Skeletal muscle tissue (tissue), 4 donors: ENCODE data around the gene MDN1. TPM values are rescaled to one million over a fixed set of nuclear protein-coding genes. Genes with fewer than 3 reads are reported as not detected.

Source experiments
- H3K27ac ChIP-seq: one replicate; pipeline ENCODE4 v1.7.0; 2013; ENCODE audit warnings: mild to moderate bottlenecking, low read depth, low read length, inconsistent platforms
- H3K27me3 ChIP-seq, 3 donors: one replicate each; pipeline ENCODE4 v1.7.0; 2013; ENCODE audit warnings: low read length in 3 of 3; ENCODE audit not compliant: control insufficient read depth in 3 of 3, insufficient read depth in 3 of 3
- H3K36me3 ChIP-seq, 3 donors: one replicate each; pipeline ENCODE4 v1.7.0; 2013; ENCODE audit warnings: low read length in 3 of 3; ENCODE audit not compliant: control insufficient read depth in 3 of 3, insufficient read depth in 3 of 3
- H3K4me1 ChIP-seq, 3 donors: one replicate each; pipeline ENCODE4 v1.7.0; 2013; ENCODE audit warnings: low read length in 3 of 3, mild to moderate bottlenecking in 3 of 3; ENCODE audit not compliant: control insufficient read depth in 3 of 3, insufficient read depth in 3 of 3
- H3K4me3 ChIP-seq, 3 donors: one replicate each; pipeline ENCODE4 v1.7.0; 2013; ENCODE audit warnings: low read length in 3 of 3
- H3K9ac ChIP-seq, 3 donors: one replicate each; pipeline ENCODE4 v1.7.0; 2013; ENCODE audit warnings: low read length in 3 of 3, mild to moderate bottlenecking in 3 of 3, moderate library complexity in 2 of 3, low read depth in 1 of 3
- H3K9me3 ChIP-seq, 3 donors: one replicate each; pipeline ENCODE4 v1.7.0; 2013; ENCODE audit warnings: low read length in 3 of 3; ENCODE audit not compliant: control insufficient read depth in 3 of 3
- total RNA-seq: library from RNA; depleted of rRNA; stranded (reverse); fragments of >200 nt; gene quantifications from one replicate; pipeline ENCODE4 v1.2.3, GENCODE V29; 2014
- donor health status: Osteomylitis.

Gene MDN1
- total RNA-seq, 1 donor from 2014 or later: 30.8 TPM

GRCh38 chr6:89776583-89777233 lies 42.9 kb downstream of the MDN1 start:
- H3K36me3 ChIP-seq: peaks cover 12 to 44% (median 32%) of the 10 kb centered on the region in 3 donors
- H3K4me3 ChIP-seq: no peak overlapping the region
- no peaks in the 10 kb centered on the region for H3K27me3 ChIP-seq
- no peaks in the 10 kb centered on the region for H3K4me1 ChIP-seq
- no peak overlapping the region for H3K9ac ChIP-seq
- H3K27ac ChIP-seq: no peak overlapping the region
- H3K9me3 ChIP-seq: no peaks in the 10 kb centered on the region

- Histone ChIP-seq H3K9me3 (no peaks in the 10 kb centered on the region), H3K27ac (no peak overlapping the region), H3K4me1 (no peaks in the 10 kb centered on the region), H3K36me3 (peaks cover 15 to 49% (median 36%) of the 10 kb centered on the region in 3 donors), H3K9ac (no peak overlapping the region), H3K27me3 (no peaks in the 10 kb centered on the region), H3K4me3 (no peak overlapping the region)
These were observed 44.4 kb downstream of the MDN1 start for GRCh38 chr6:89775150-89775549.

- Histone ChIP-seq H3K4me1 (no peaks in the 10 kb centered on the region), H3K9me3 (no peaks in the 10 kb centered on the region), H3K36me3 (peaks cover 17 to 58% (median 48%) of the 10 kb centered on the region in 3 donors), H3K4me3 (no peak overlapping the region), H3K27ac (no peak overlapping the region), H3K27me3 (no peaks in the 10 kb centered on the region), H3K9ac (no peak overlapping the region)
These were observed 50.0 kb downstream of the MDN1 start for GRCh38 chr6:89769572-89769971.

GRCh38 chr6:89768324-89768723 lies 51.3 kb downstream of the MDN1 start:
- no peak overlapping the region for H3K27ac ChIP-seq
- peaks cover 20 to 54% (median 49%) of the 10 kb centered on the region in 3 donors for H3K36me3 ChIP-seq
- H3K4me1 ChIP-seq: no peaks in the 10 kb centered on the region
- no peak overlapping the region for H3K4me3 ChIP-seq
- H3K9me3 ChIP-seq: no peaks in the 10 kb centered on the region
- no peaks in the 10 kb centered on the region for H3K27me3 ChIP-seq
- H3K9ac ChIP-seq: no peak overlapping the region

- no peak overlapping the region for H3K4me3 ChIP-seq
- H3K9me3 ChIP-seq: no peaks in the 10 kb centered on the region
- H3K4me1 ChIP-seq: no peaks in the 10 kb centered on the region
- H3K9ac ChIP-seq: no peak overlapping the region
- H3K36me3 ChIP-seq: peaks cover 14 to 33% (median 30%) of the 10 kb centered on the region in 3 donors
- no peak overlapping the region for H3K27ac ChIP-seq
- H3K27me3 ChIP-seq: no peaks in the 10 kb centered on the region
These were observed 56.0 kb downstream of the MDN1 start for GRCh38 chr6:89763550-89763949.

- Histone ChIP-seq H3K9me3 (no peaks in the 10 kb centered on the region), H3K4me3 (no peak overlapping the region), H3K36me3 (peaks cover 26 to 60% (median 29%) of the 10 kb centered on the region in 3 donors), H3K27ac (no peak overlapping the region), H3K4me1 (no peaks in the 10 kb centered on the region), H3K27me3 (no peaks in the 10 kb centered on the region), H3K9ac (no peak overlapping the region)
These were observed 60.8 kb downstream of the MDN1 start for GRCh38 chr6:89758830-89759229.

- Histone ChIP-seq H3K9me3 (no peaks in the 10 kb centered on the region), H3K36me3 (peaks cover 32 to 62% (median 57%) of the 10 kb centered on the region in 3 donors), H3K4me3 (no peak overlapping the region), H3K27me3 (no peaks in the 10 kb centered on the region), H3K27ac (no peak overlapping the region), H3K4me1 (no peaks in the 10 kb centered on the region), H3K9ac (no peak overlapping the region)
These were observed 69.3 kb downstream of the MDN1 start for GRCh38 chr6:89750338-89750737.

- Histone ChIP-seq H3K36me3 (peaks cover 35 to 61% (median 57%) of the 10 kb centered on the region in 3 donors), H3K4me3 (no peak overlapping the region), H3K9me3 (no peaks in the 10 kb centered on the region), H3K27me3 (no peaks in the 10 kb centered on the region), H3K27ac (no peak overlapping the region), H3K9ac (no peak overlapping the region), H3K4me1 (no peaks in the 10 kb centered on the region)
These were observed 69.7 kb downstream of the MDN1 start for GRCh38 chr6:89749918-89750317.

- Histone ChIP-seq H3K9me3 (no peaks in the 10 kb centered on the region), H3K36me3 (peaks cover 40 to 63% (median 53%) of the 10 kb centered on the region in 3 donors), H3K4me3 (no peak overlapping the region), H3K4me1 (no peaks in the 10 kb centered on the region), H3K27me3 (no peaks in the 10 kb centered on the region), H3K9ac (no peak overlapping the region), H3K27ac (no peak overlapping the region)
These were observed 73.9 kb downstream of the MDN1 start for GRCh38 chr6:89745716-89746115.

GRCh38 chr6:89745096-89745495 lies 74.5 kb downstream of the MDN1 start:
- no peak overlapping the region for H3K4me3 ChIP-seq
- H3K4me1 ChIP-seq: no peaks in the 10 kb centered on the region
- no peak overlapping the region for H3K9ac ChIP-seq
- H3K27me3 ChIP-seq: no peaks in the 10 kb centered on the region
- no peaks in the 10 kb centered on the region for H3K9me3 ChIP-seq
- H3K36me3 ChIP-seq: peaks cover 37 to 60% (median 53%) of the 10 kb centered on the region in 3 donors
- H3K27ac ChIP-seq: no peak overlapping the region
